RWPE2 (cell line): ENCODE measurements around the gene TAOK2.

Experiments
- ATAC-seq: fragments of 200-7000 bp; cut with Tn5 transposase; 3 replicates; pipeline ENCODE4 v1.9.1; 2021; ENCODE audit warnings: low read depth
- DNase-seq: peaks from one replicate; pipeline ENCODE4 v3.0.0-alpha.2; 2020; ENCODE audit warnings: low spot score
- H3K27ac ChIP-seq: fragments of 450-650 bp; 2 replicates; pipeline ENCODE4 v1.5.1; 2017; ENCODE audit warnings: mild to moderate bottlenecking; ENCODE audit not compliant: poor library complexity, severe bottlenecking
- H3K27me3 ChIP-seq: fragments of 250-450 bp; sonication (Bioruptor Pico); 2 replicates; pipeline ENCODE4 v1.5.1; 2021; ENCODE audit warnings: mild to moderate bottlenecking, moderate library complexity; ENCODE audit not compliant: insufficient read depth, poor library complexity, severe bottlenecking
- H3K36me3 ChIP-seq: fragments of 250-450 bp; sonication (Bioruptor Pico); 2 replicates; pipeline ENCODE4 v1.5.1; 2020; ENCODE audit warnings: low read depth, mild to moderate bottlenecking, moderate library complexity
- H3K4me1 ChIP-seq: fragments of 250-450 bp; sonication (Bioruptor Pico); 2 replicates; pipeline ENCODE4 v1.5.1; 2021; ENCODE audit warnings: mild to moderate bottlenecking, moderate library complexity; ENCODE audit not compliant: insufficient read depth, poor library complexity, severe bottlenecking
- H3K4me3 ChIP-seq: fragments of 250-450 bp; sonication (Bioruptor Pico); 2 replicates; pipeline ENCODE4 v1.5.1; 2021; ENCODE audit warnings: mild to moderate bottlenecking, moderate library complexity; ENCODE audit not compliant: severe bottlenecking
- H3K9me3 ChIP-seq: fragments of 250-450 bp; sonication (Bioruptor Pico); 2 replicates; pipeline ENCODE4 v1.5.1; 2021; ENCODE audit warnings: mild to moderate bottlenecking, moderate library complexity; ENCODE audit not compliant: severe bottlenecking
- TF ChIP-seq, protein P1 (sequence below): fragments of 450-650 bp; IDR thresholded peaks from one replicate; pipeline ENCODE4 v1.5.1; 2017; ENCODE audit warnings: mild to moderate bottlenecking, moderate library complexity; ENCODE audit not compliant: poor library complexity, severe bottlenecking

The TAOK2 gene

DNA sequence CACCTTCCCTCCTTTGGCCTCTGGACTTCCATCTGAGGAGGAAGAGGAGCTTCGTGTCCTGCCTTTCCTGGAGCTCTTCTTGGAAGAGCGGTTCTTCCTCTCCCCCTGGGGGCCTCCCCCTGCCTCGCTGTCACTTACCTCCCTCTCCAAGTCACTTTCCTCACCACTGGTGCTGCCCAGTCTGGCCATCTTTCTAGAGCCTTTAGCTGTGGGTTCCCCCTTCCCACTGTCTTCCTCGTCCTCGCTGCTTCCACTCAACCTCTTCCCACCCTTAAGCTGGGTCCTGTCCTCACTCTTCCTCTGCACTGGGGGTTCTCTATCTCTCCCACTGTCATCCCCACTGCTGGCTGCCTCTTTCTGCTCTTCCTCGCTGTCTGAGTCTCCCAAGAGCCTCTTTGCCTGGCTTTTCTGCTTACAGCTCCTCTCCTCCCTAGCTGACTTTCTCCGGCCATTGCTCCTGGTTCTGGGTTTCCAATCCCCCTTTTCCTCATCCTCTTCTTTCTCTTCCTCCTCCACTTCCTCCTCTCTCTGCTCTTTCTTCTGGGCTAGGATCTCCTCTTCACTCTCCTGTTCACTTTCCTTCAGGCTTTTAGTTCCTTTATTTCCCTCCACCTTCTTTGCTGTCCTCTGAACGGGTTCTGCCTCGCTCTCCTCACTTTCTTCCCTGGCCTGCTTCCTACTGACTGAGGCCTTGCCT, 20.4 kb downstream of the TAOK2 start:
- H3K4me3 ChIP-seq: no peak overlapping the region
- no peaks in the 10 kb centered on the region for H3K27me3 ChIP-seq
- ATAC-seq (no peak), DNase-seq (no peak)
- no peaks in the 10 kb centered on the region for H3K9me3 ChIP-seq
- peak overlapping the region; percentile 89 for H3K27ac ChIP-seq
- peaks cover 31% of the 10 kb centered on the region for H3K36me3 ChIP-seq
- TF ChIP-seq, protein P1, sequence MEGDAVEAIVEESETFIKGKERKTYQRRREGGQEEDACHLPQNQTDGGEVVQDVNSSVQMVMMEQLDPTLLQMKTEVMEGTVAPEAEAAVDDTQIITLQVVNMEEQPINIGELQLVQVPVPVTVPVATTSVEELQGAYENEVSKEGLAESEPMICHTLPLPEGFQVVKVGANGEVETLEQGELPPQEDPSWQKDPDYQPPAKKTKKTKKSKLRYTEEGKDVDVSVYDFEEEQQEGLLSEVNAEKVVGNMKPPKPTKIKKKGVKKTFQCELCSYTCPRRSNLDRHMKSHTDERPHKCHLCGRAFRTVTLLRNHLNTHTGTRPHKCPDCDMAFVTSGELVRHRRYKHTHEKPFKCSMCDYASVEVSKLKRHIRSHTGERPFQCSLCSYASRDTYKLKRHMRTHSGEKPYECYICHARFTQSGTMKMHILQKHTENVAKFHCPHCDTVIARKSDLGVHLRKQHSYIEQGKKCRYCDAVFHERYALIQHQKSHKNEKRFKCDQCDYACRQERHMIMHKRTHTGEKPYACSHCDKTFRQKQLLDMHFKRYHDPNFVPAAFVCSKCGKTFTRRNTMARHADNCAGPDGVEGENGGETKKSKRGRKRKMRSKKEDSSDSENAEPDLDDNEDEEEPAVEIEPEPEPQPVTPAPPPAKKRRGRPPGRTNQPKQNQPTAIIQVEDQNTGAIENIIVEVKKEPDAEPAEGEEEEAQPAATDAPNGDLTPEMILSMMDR: no peak
- H3K4me1 ChIP-seq: peaks cover 5% of the 10 kb centered on the region

DNA sequence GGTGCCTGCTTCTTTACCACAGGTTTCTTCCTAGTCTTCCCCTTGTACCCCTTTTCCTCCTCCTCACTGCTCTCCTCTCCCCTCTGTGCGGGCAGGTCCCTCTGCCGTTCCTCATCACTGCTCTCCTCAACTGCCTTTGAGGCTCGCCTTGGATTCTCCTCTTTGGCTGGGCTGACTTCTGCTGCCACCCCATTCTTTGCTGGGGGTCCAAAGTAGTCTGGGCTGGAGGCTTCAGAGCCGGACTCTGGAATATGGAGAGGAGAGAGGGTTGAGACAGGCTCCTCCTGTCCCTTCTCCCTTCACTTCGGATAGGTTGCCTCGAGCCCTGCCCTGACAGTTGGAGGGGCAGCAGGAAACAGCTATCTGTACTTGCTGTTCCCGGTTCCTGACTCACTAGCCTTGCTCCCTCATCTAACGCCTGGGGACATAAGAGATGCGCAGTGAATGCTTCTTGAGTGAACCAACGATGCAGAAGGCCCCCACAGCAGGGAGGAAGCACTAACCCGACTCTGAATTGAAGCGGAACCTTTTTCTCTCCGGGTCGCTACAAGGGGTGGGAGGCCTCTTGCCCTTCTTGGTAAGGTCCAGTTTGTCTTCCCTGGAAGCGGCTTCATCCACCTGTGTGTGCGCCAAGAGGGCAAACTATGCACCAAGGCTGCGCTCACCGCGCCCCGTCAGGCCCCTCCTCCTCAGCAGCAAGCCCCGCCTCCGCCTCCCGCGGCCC, 21.1 kb downstream of the TAOK2 start:
- no peaks in the 10 kb centered on the region for H3K27me3 ChIP-seq
- H3K27ac ChIP-seq: peak overlapping the region; percentile 89
- H3K9me3 ChIP-seq: no peaks in the 10 kb centered on the region
- peak overlapping the region; percentile 77 for H3K4me3 ChIP-seq
- TF ChIP-seq, protein P1: no peak
- H3K36me3 ChIP-seq: peaks cover 24% of the 10 kb centered on the region
- ATAC-seq (peak; percentile 68), DNase-seq (peak; percentile 75)
- peaks cover 5% of the 10 kb centered on the region for H3K4me1 ChIP-seq

DNA sequence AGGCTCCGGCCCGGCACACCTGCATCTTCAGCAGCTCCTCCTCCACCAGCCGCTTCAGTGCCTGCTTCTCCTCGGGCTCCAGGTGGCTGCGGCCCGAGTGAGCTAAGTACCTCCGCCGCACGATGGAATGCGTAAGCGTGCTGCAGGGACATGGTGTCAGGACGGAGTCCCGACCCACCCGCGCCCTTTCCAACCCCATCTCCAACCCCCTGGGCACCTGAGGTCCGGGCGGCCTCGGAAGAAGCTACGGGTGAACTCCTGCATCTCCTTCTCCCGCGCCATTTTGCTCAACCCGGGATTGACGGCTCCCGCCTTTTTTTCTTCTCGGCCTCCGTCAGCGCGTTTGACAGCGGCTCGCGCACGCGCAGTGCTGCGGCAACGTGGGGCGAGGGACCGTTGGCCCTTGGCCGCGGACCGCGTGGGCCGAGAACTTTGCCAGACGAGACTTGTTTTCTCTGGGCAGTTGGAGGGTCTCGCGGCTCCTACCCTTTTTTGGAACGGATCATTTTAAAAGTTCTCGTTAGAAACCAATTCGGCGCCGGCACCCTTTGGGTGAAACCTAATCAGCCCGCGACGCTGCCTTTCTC, 21.7 kb downstream of the TAOK2 start, which contains the start of gene HIRIP3:
HIRIP3 (minus strand) TSS at position 294 of the 587 bp plus-strand sequence; CDS start at position 282, 12 bp downstream.
- H3K36me3 ChIP-seq: peaks cover 19% of the 10 kb centered on the region
- DNase-seq (peak; percentile 86), ATAC-seq (peak; percentile 30)

DNA sequence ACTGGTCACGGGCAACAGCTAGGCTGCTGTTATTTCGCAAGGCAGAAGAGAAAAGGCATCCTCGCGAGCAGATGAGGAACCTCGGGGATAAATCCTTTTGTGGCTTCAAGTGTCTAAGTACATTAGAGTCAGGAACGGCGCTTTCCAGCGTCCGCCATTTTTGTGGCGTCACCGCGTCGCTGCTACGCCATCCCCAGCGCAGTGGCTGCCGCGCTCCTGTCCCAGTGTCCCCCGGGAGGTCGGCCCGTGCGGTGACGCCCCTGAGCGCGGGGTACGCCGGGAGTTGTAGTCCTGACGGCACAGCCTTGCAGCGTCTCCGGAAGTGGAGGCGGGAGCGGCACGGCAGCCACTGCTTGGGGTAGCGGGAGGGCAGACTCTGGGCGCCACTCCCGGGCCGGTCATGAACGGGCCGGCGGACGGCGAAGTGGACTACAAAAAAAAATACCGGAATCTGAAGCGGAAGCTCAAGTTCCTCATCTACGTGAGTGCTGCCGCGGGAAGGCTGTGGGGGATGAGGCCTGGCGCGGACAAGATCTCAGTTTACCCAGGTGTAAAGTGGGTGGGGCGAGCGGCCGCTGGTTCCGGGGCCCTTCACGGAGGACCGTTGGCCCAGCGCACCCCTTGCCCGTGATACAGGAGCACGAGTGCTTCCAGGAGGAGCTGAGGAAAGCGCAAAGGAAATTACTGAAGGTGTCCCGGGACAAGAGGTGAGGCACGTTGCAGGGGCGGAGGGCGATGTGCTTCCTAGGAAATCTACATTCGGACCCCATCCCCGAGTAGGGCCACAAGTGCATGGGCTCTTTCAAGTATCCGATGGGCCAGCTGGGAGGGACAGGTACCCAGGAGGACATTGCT, 22.5 kb downstream of the TAOK2 start, which contains the start of gene INO80E:
INO80E (plus strand) TSS at position 331 of the 855 bp plus-strand sequence; CDS start at position 401, 70 bp downstream.
- Histone ChIP-seq H3K9me3 (no peaks in the 10 kb centered on the region), H3K4me3 (peak within 1 kb of the TSS; percentile 77), H3K27ac (peak within 1 kb of the TSS; percentile 89), H3K27me3 (no peaks in the 10 kb centered on the region), H3K36me3 (peaks cover 23% of the 10 kb centered on the region), H3K4me1 (peaks cover 5% of the 10 kb centered on the region)
- ATAC-seq (peak; percentile 87), DNase-seq (peak; percentile 98)
- TF ChIP-seq, protein P1: no peak

More for the DNA sequence above, 21.7 kb downstream of the TAOK2 start, which contains the start of gene HIRIP3:
- H3K27me3 ChIP-seq: no peaks in the 10 kb centered on the region
- no peaks in the 10 kb centered on the region for H3K9me3 ChIP-seq
- H3K27ac ChIP-seq: peak within 1 kb of the TSS; percentile 89
- H3K4me3 ChIP-seq: peak within 1 kb of the TSS; percentile 77
- TF ChIP-seq, protein P1: no peak
- H3K4me1 ChIP-seq: peaks cover 5% of the 10 kb centered on the region
